Measurements from ENCODE around the gene WTAP. TPM values are rescaled to one million over a fixed set of nuclear protein-coding genes. Genes with fewer than 3 reads are reported as not detected.

WTAP gene
- total and polyA plus RNA-seq, 2 of the 8 experiments (the other 6 are each of a cell fraction or from before 2014, with no cell fraction given): 32.6 to 120 TPM

GRCh38 chr6:159701413-159701999 is 25.8 kb upstream of the WTAP start:
- H3K36me3 ChIP-seq (ENCODE audit: control insufficient read depth in 2 of 4, insufficient read depth in 4 of 4, low read length in 3 of 4): no peaks in the 10 kb centered on the region
- no peaks in the 10 kb centered on the region for H3K79me2 ChIP-seq (ENCODE audit: control insufficient read depth in 1 of 2, insufficient read depth in 2 of 2, low read length in 2 of 2)
- H3K23me2 ChIP-seq (ENCODE audit: low read depth, low read length): no peaks in the 10 kb centered on the region
- H3K14ac ChIP-seq (ENCODE audit: insufficient read length): no peak overlapping the region
- no peak overlapping the region for H2BK120ac ChIP-seq (replicated peaks; ENCODE audit: low read depth, low read length)
- CTCF ChIA-PET (ENCODE audit: partially characterized antibody): interaction anchor here (0.6 to 2.2 kb wide), 5 partner anchors 9 to 530 kb away, joined by 3 to 8 read pairs (median 4); no protein-coding TSS in a partner anchor
- H2BK20ac ChIP-seq (ENCODE audit: low read length): no peak overlapping the region
- FAIRE-seq (no peak), DNase-seq (ENCODE audit: low read depth in 1 of 2, low spot score in 2 of 2) (no peak)
- no peak overlapping the region for H3K27ac ChIP-seq (ENCODE audit: low read depth, low read length)
- H3K27me3 ChIP-seq (replicated peaks in 1 of 4; ENCODE audit: control insufficient read depth in 3 of 4, extremely low read depth in 1 of 4, insufficient read depth in 3 of 4, low read length in 3 of 4): no peaks in the 10 kb centered on the region
- no peak overlapping the region for H3K23ac ChIP-seq (ENCODE audit: insufficient read length)
- H4K20me1 ChIP-seq (replicated peaks in 1 of 2; ENCODE audit: control insufficient read depth in 1 of 2, insufficient read depth in 2 of 2, low read length in 2 of 2): no peaks in the 10 kb centered on the region
- H3K4me2 ChIP-seq (ENCODE audit: insufficient read depth in 1 of 2, low read depth in 2 of 2, low read length in 2 of 2): no peak overlapping the region
- WGBS, 2 experiments (ENCODE audit: extremely low coverage in 1 of 2, insufficient coverage in 1 of 2, insufficient read length in 1 of 2, insufficient replicate concordance in 2 of 2, low coverage in 1 of 2, low lambda C conversion rate in 2 of 2, missing lambda C conversion rate in 1 of 2): 88% methylated on average over 7 of the region's 7 CpGs; no CpG with 5 or more reads in 1 of the 2 experiments
- no peak overlapping the region for H3K4me3 ChIP-seq (ENCODE audit: extremely low read depth in 1 of 4, insufficient read depth in 2 of 4, low read depth in 3 of 4, low read length in 4 of 4)
- H2BK12ac ChIP-seq (ENCODE audit: low read depth, low read length): no peak overlapping the region
- H3K4ac ChIP-seq (replicated peaks; ENCODE audit: insufficient read length, low read depth, low read length): no peak overlapping the region
- H3K56ac ChIP-seq (replicated peaks; ENCODE audit: insufficient read length, low read depth, low read length): no peak overlapping the region
- no peak overlapping the region for H2AFZ ChIP-seq (ENCODE audit: low read length)
- H4K8ac ChIP-seq (ENCODE audit: extremely low read depth, insufficient read depth, low read length): no peak overlapping the region
- no peak overlapping the region for H2BK15ac ChIP-seq (ENCODE audit: low read length)
- H3K79me1 ChIP-seq (ENCODE audit: low read depth, low read length): no peaks in the 10 kb centered on the region
- H2BK5ac ChIP-seq (ENCODE audit: low read depth, low read length): no peak overlapping the region
- peaks cover 6 to 7% of the 10 kb centered on the region in 2 experiments; a peak in 2 of 4 replicates for H3K9me3 ChIP-seq (ENCODE audit: insufficient read depth in 2 of 2, low read depth in 1 of 2, low read length in 1 of 2)
- H2AK5ac ChIP-seq (ENCODE audit: low read depth, low read length): no peak overlapping the region
- no peaks in the 10 kb centered on the region for H3K4me1 ChIP-seq (replicated peaks in 1 of 4; ENCODE audit: control insufficient read depth in 3 of 4, insufficient read depth in 4 of 4, low read length in 3 of 4)
- H3K18ac ChIP-seq (ENCODE audit: extremely low read depth, low read length): no peak overlapping the region
- H4K91ac ChIP-seq (replicated peaks; ENCODE audit: insufficient read length, low read length): no peak overlapping the region
- no peak overlapping the region for H3K9ac ChIP-seq (replicated peaks in 1 of 4; ENCODE audit: extremely low read depth in 1 of 4, low read depth in 3 of 4, low read length in 3 of 4)
- POLR2A ChIA-PET (ENCODE audit: partially characterized antibody): interaction anchor here (0.6 to 2.4 kb wide), 4 partner anchors 8 to 57 kb away, joined by 3 to 10 read pairs (median 4); partner anchors contain the start of genes SOD2 and WTAP
- no peak overlapping the region for H4K5ac ChIP-seq (ENCODE audit: insufficient read length, low read depth, low read length)
- no peak for TF ChIP-seq SIN3A (conservative IDR thresholded peaks at IDR 0.05 in 1 of 2, IDR thresholded peaks at IDR 0.05 in 1 of 2; ENCODE audit: low read depth in 1 of 2, low read length in 2 of 2)
